HG02759 (cell line): Measurements from ENCODE around the gene CEP170.

Experiments used
- ATAC-seq: cut with Tn5 transposase; IDR thresholded peaks from one replicate; pipeline ENCODE4 v1.9.1; 2021; ENCODE audit warnings: mild to moderate bottlenecking, moderate library complexity; ENCODE audit not compliant: unreplicated experiment

Gene CEP170

GRCh38 chr1:243268751-243269460 lies 13.8 kb upstream of the CEP170 start:
- ATAC-seq = peak; percentile 29

GRCh38 chr1:243267914-243268653 lies 13.0 kb upstream of the CEP170 start:
- no peak for ATAC-seq

GRCh38 chr1:243267471-243267880 lies 12.4 kb upstream of the CEP170 start:
- ATAC-seq = no peak

- no peak for ATAC-seq
Observed at GRCh38 chr1:243266231-243266630, 11.2 kb upstream of the CEP170 start.

- no peak for ATAC-seq
Observed at GRCh38 chr1:243264717-243265116, 9.6 kb upstream of the CEP170 start.

- ATAC-seq = no peak
Observed at GRCh38 chr1:243261390-243261789, 6.3 kb upstream of the CEP170 start.

GRCh38 chr1:243260221-243260880 lies 5.3 kb upstream of the CEP170 start:
- no peak for ATAC-seq

- ATAC-seq = no peak
Observed at GRCh38 chr1:243258731-243259130, 3.6 kb upstream of the CEP170 start.

GRCh38 chr1:243257189-243257588 lies 2.1 kb upstream of the CEP170 start:
- no peak for ATAC-seq

GRCh38 chr1:243256590-243256989 lies 1.5 kb upstream of the CEP170 start:
- ATAC-seq = no peak

GRCh38 chr1:243255791-243256512 lies 871 bp upstream of the CEP170 start, which contains the start of gene SDCCAG8:
Gene SDCCAG8 (plus strand): TSS chr1:243256041. CDS start chr1:243256174, 133 bp downstream.
- ATAC-seq = peak; percentile 72

- ATAC-seq = peak; percentile 16
Observed at GRCh38 chr1:243254233-243254926, 701 bp downstream of the CEP170 start.

- no peak for ATAC-seq
Observed at GRCh38 chr1:243253926-243254232, 1.2 kb downstream of the CEP170 start.

- no peak for ATAC-seq
Observed at GRCh38 chr1:243253211-243253925, 1.7 kb downstream of the CEP170 start.

- ATAC-seq = no peak
Observed at GRCh38 chr1:243251539-243251938, 3.5 kb downstream of the CEP170 start.

- ATAC-seq = no peak
Observed at GRCh38 chr1:243250102-243250501, 5.0 kb downstream of the CEP170 start.

GRCh38 chr1:243249214-243249613 lies 5.9 kb downstream of the CEP170 start:
- no peak for ATAC-seq

GRCh38 chr1:243247901-243248300 lies 7.2 kb downstream of the CEP170 start:
- no peak for ATAC-seq

GRCh38 chr1:243246916-243247315 lies 8.2 kb downstream of the CEP170 start:
- ATAC-seq = no peak

- no peak for ATAC-seq
Observed at GRCh38 chr1:243244432-243244841, 10.6 kb downstream of the CEP170 start.
